ENCODE data around the gene RAPGEF3. TPM values are rescaled to one million over a fixed set of nuclear protein-coding genes. Genes with fewer than 3 reads are reported as not detected.

Gene RAPGEF3
- total RNA-seq, 1 experiment from 2014 or later, result 8.2 TPM

- intact Hi-C loops (cut with micrococcal nuclease; ENCODE audit: unreplicated experiment), result loop anchor here (5.0 kb wide), 1 partner anchor 657 kb away; no protein-coding TSS in a partner anchor
- BruUV-seq (replicated peaks), result no TSS peak
Measured at GRCh38 chr12:47689215-47689614, 69.5 kb downstream of the RAPGEF3 start.

GRCh38 chr12:47687636-47688035, 71.0 kb downstream of the RAPGEF3 start:
- Mint-ChIP-seq H3K36me3 (ENCODE audit: insufficient read depth, unreplicated experiment) (no peaks in the 10 kb centered on the region), H3K4me1 (ENCODE audit: low read depth, unreplicated experiment) (no peaks in the 10 kb centered on the region)
- intact Hi-C loops (cut with micrococcal nuclease; ENCODE audit: unreplicated experiment), result loop anchor here (5.0 kb wide), 1 partner anchor 655 kb away; no protein-coding TSS in a partner anchor

More at GRCh38 chr12:47689215-47689614, 69.5 kb downstream of the RAPGEF3 start:
- H3K4me1 Mint-ChIP-seq (ENCODE audit: low read depth, unreplicated experiment), result no peaks in the 10 kb centered on the region
- no peaks in the 10 kb centered on the region for H3K36me3 Mint-ChIP-seq (ENCODE audit: insufficient read depth, unreplicated experiment)
- H3K27ac Mint-ChIP-seq (ENCODE audit: unreplicated experiment), result no peak overlapping the region
- no peaks in the 10 kb centered on the region for H3K27me3 Mint-ChIP-seq (ENCODE audit: unreplicated experiment)
- no peak for DNase-seq
- no peak overlapping the region for H3K4me3 Mint-ChIP-seq (ENCODE audit: low read depth, unreplicated experiment)
- no peak for TF ChIP-seq CTCF (IDR thresholded peaks at IDR 0.05; ENCODE audit: unreplicated experiment)
- H3K9me3 Mint-ChIP-seq (ENCODE audit: low read depth, unreplicated experiment), result no peaks in the 10 kb centered on the region
- CTCF ChIA-PET, result no interaction called here

GRCh38 chr12:47686645-47687240, 71.9 kb downstream of the RAPGEF3 start:
- Mint-ChIP-seq H3K4me1 (ENCODE audit: low read depth, unreplicated experiment) (no peaks in the 10 kb centered on the region), H3K4me3 (ENCODE audit: low read depth, unreplicated experiment) (no peak overlapping the region), H3K9me3 (ENCODE audit: low read depth, unreplicated experiment) (no peaks in the 10 kb centered on the region), H3K27me3 (ENCODE audit: unreplicated experiment) (no peaks in the 10 kb centered on the region), H3K36me3 (ENCODE audit: insufficient read depth, unreplicated experiment) (no peaks in the 10 kb centered on the region), H3K27ac (ENCODE audit: unreplicated experiment) (no peak overlapping the region)
- peak; percentile 10 for DNase-seq
- TF ChIP-seq CTCF (IDR thresholded peaks at IDR 0.05; ENCODE audit: unreplicated experiment), result no peak
- BruUV-seq (replicated peaks), result no TSS peak
- intact Hi-C loops (cut with micrococcal nuclease; ENCODE audit: unreplicated experiment), result loop anchor here (5.0 kb wide), 1 partner anchor 654 kb away; no protein-coding TSS in a partner anchor
- CTCF ChIA-PET, result interaction anchor here (0.6 to 1.5 kb wide), 4 partner anchors 10 to 566 kb away, joined by 3 to 9 read pairs (median 3); no protein-coding TSS in a partner anchor

More at GRCh38 chr12:47687636-47688035, 71.0 kb downstream of the RAPGEF3 start:
- no peak for DNase-seq
- Mint-ChIP-seq H3K9me3 (ENCODE audit: low read depth, unreplicated experiment) (no peaks in the 10 kb centered on the region), H3K27me3 (ENCODE audit: unreplicated experiment) (no peaks in the 10 kb centered on the region), H3K27ac (ENCODE audit: unreplicated experiment) (no peak overlapping the region), H3K4me3 (ENCODE audit: low read depth, unreplicated experiment) (no peak overlapping the region)
- BruUV-seq (replicated peaks), result no TSS peak
- CTCF ChIA-PET, result no interaction called here
- TF ChIP-seq CTCF (IDR thresholded peaks at IDR 0.05; ENCODE audit: unreplicated experiment), result no peak

Other genes with a start within 250 kb of the RAPGEF3 start
- gene RPAP3, start 52.9 kb downstream of the RAPGEF3 start, total RNA-seq (2022), result 29.7 and 33.5 TPM in 2 replicates
- 0.42 TPM in 1 of 2 replicates, not detected in the other for gene ENDOU, start 33.4 kb downstream of the RAPGEF3 start, total RNA-seq (2022)
- 17.0 and 17.2 TPM in 2 replicates for gene SLC48A1, start 14.4 kb upstream of the RAPGEF3 start, total RNA-seq (2022)
- gene HDAC7, start 61.0 kb upstream of the RAPGEF3 start, total RNA-seq (2022), result 41.8 and 44.0 TPM in 2 replicates
- 10.1 and 12.5 TPM in 2 replicates for gene VDR, start 146.1 kb upstream of the RAPGEF3 start, total RNA-seq (2022)
- gene TMEM106C, start 204.7 kb upstream of the RAPGEF3 start, total RNA-seq (2022), result 67.2 and 77.3 TPM in 2 replicates
- 0.50 TPM in 1 of 2 replicates, not detected in the other for gene COL2A1, start 245.6 kb upstream of the RAPGEF3 start, total RNA-seq (2022)